IPS-15b (cell line): ENCODE measurements around the gene FMN2.
"Not testable (repeated sequence)": the region's sequence is repeated elsewhere in the genome, so short reads cannot be mapped to it uniquely, and the experiment has no call there.

Experiments
- H3K27me3 ChIP-seq: one replicate; pipeline ENCODE4 v1.6.1; 2013; ENCODE audit warnings: low read length; ENCODE audit not compliant: control insufficient read depth, insufficient read depth
- H3K36me3 ChIP-seq: one replicate; pipeline ENCODE4 v1.6.1; 2013; ENCODE audit warnings: low read length; ENCODE audit not compliant: control insufficient read depth, insufficient read depth
- H3K4me1 ChIP-seq: one replicate; pipeline ENCODE4 v1.6.1; 2013; ENCODE audit warnings: mild to moderate bottlenecking, low read length; ENCODE audit not compliant: control insufficient read depth, insufficient read depth
- H3K4me3 ChIP-seq: one replicate; pipeline ENCODE4 v1.5.1; 2013; ENCODE audit warnings: low read depth, low read length
- H3K9ac ChIP-seq: one replicate; pipeline ENCODE4 v1.6.1; 2013; ENCODE audit warnings: low read depth, mild to moderate bottlenecking, low read length
- H3K9me3 ChIP-seq: one replicate; pipeline ENCODE4 v1.6.1; 2013; ENCODE audit warnings: mild to moderate bottlenecking, low read length; ENCODE audit not compliant: control insufficient read depth, insufficient read depth

Gene FMN2

DNA sequence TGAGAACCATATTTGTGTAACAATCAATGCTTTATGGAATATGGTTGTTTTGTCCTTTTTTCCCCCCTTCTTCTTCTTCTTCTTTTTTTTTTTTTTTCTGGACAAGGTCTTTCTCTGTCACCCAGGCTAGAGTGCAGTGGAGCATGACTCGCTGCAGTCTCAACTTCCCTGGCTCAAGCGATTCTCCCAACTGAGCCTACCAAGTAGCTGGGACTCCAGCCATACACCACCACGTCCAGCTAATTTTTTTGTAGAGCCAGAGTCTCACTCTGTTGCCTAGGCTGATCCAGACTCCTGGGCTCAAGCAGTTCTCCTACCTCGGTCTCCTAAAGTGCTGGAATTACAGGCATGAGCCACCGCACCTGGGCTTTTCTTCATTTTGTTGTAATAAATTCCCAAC lies 86.7 kb downstream of the FMN2 start:
- Histone ChIP-seq H3K9ac (no peak overlapping the region), H3K36me3 (no peaks in the 10 kb centered on the region)

DNA sequence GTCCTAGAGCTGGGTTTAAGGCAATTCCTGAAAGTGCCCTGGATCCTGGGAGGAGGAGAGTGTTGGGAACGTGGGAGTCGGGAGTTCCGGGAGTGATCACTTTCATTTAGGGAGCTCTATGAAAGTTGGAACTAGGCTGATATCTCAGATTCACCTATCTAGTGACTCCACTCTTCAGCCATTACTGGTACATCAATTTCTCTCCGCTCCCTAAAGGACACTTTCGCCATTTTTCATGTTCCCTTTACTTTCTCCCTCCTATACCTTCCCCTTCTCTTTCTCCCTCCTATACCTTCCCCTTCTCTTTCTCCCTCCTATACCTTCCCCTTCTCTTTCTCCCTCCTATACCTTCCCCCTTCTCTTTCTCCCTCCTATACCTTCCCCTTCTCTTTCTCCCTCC lies 93.0 kb downstream of the FMN2 start:
- H3K4me3 ChIP-seq, H3K9ac ChIP-seq, H3K27me3 ChIP-seq, H3K36me3 ChIP-seq, H3K4me1 ChIP-seq, H3K9me3 ChIP-seq: not testable (repeated sequence)

More for the DNA sequence above, 86.7 kb downstream of the FMN2 start:
- Histone ChIP-seq H3K4me1 (no peaks in the 10 kb centered on the region), H3K27me3 (no peaks in the 10 kb centered on the region), H3K9me3 (no peaks in the 10 kb centered on the region), H3K4me3 (no peak overlapping the region)

DNA sequence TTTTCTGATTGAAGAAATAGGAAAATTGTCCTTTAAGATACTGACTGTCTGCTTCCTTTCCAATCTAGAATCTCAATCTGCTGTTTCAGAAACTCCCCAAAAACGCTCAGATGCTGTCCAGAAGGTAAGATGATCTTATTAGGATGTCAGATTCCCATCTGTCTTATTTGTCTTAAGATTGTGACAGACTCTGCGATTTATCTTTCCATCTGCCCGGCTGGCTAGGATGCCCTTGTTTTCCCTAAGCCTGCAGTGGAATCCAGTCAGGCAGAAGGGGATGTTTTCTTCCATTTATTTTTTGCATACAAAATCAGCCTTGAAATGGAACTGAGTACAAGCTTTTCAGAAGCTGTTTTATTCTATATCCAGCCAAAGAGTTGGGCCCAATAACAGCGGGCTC lies 96.5 kb downstream of the FMN2 start:
- no peaks in the 10 kb centered on the region for H3K9me3 ChIP-seq
- H3K36me3 ChIP-seq = no peaks in the 10 kb centered on the region
- no peak overlapping the region for H3K9ac ChIP-seq
- no peaks in the 10 kb centered on the region for H3K4me1 ChIP-seq
- H3K27me3 ChIP-seq = no peaks in the 10 kb centered on the region
- no peak overlapping the region for H3K4me3 ChIP-seq

DNA sequence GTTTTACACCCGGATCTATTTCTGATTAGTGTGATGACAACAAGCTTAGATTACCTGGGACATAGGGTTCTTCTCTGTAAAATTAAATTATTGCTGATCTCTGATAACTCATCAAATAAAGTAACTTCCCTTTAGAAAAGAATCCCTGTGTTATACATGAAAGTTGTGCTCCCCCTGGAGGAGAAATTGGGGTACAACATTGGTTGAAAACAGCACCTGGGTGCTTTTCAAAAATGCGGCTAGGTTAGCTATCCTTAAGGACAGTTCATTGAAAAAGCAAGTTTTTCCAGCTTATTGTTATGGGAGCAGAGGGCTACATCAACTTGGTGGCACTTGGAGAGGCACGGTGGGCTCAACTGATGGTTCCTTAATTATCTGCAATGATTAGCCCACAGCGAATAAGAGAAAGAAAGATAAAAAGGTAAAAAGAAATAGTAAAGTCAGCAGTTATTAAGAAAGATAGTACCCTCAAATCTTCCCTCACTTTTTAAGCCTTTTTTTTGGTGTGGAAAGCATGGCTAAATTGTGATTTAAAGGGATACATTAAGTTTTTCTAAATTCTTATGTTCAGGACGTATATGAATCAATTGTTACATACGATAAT lies 97.8 kb downstream of the FMN2 start:
- no peak overlapping the region for H3K4me3 ChIP-seq
- H3K36me3 ChIP-seq = no peaks in the 10 kb centered on the region
- H3K4me1 ChIP-seq = no peaks in the 10 kb centered on the region
- H3K9me3 ChIP-seq = no peaks in the 10 kb centered on the region
- H3K27me3 ChIP-seq = no peaks in the 10 kb centered on the region
- no peak overlapping the region for H3K9ac ChIP-seq

DNA sequence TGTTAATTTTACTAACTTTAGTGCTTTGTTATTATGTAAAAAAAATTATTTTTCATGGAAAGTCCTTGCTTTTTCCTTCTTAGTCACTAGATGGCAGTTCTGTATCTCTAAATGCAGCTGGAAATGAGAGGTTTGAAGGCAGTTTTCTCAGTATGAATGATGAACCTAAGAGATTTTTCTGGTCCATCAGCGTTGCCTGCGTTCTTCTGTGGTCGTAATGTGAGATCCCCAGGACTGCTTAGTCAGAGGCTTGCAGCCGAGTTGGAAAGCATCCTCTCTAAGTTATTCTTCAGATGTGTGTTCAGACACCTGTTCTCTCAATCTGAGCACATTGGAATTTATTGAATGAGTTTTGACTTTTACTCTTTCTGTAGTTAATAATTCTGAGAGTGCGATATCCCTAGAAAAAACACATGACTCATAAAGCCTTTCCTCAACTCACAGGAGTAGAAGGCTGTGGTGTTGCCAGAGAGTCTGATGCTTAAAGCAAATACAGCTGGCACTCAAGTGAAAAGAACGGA lies 99.3 kb downstream of the FMN2 start:
- no peak overlapping the region for H3K9ac ChIP-seq
- H3K9me3 ChIP-seq = no peaks in the 10 kb centered on the region
- no peak overlapping the region for H3K4me3 ChIP-seq
- no peaks in the 10 kb centered on the region for H3K4me1 ChIP-seq
- H3K36me3 ChIP-seq = no peaks in the 10 kb centered on the region
- H3K27me3 ChIP-seq = no peaks in the 10 kb centered on the region

DNA sequence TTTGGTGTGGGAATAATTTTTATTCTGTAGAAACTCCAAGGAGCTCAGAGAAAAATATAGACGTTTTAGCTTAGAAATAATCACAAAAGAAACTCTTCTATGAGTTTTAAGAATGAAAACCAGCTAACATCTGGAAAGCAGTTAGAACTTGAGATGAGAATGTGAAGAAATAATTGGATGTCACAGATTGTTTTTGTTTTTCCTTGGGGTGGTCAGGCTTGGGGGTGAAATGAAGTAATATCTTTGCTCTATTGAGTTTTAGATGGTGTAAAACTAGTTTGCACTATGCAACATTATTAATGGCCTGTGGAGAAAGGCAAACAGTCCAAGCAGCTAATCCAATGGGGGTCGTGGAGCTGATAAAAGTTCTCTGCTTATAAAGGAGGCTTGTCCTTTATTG lies 101.2 kb downstream of the FMN2 start:
- Histone ChIP-seq H3K36me3 (no peaks in the 10 kb centered on the region), H3K27me3 (no peaks in the 10 kb centered on the region), H3K4me3 (no peak overlapping the region), H3K9me3 (no peaks in the 10 kb centered on the region), H3K4me1 (no peaks in the 10 kb centered on the region), H3K9ac (no peak overlapping the region)

DNA sequence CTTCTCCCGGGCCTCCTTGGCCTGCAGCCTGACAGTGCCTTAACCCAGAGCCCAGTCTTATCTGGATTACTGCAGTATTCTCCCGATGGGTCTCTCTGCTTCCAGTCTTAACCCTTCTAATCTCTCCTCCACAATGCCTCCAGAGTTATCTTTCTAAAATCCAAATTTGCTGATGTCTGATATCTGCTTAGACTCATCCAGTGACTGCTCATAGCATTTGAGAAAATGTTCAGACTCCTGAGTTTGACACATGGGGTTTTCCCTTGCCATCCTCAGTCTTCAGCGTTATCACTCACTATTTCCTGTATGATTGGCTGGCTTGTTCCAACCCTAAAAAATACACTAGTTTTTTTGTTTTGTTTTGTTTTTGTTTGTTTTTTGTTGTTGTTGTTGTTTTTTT lies 102.0 kb downstream of the FMN2 start:
- Histone ChIP-seq H3K27me3 (no peaks in the 10 kb centered on the region), H3K4me3 (no peak overlapping the region), H3K4me1 (no peaks in the 10 kb centered on the region), H3K36me3 (no peaks in the 10 kb centered on the region), H3K9me3 (no peaks in the 10 kb centered on the region), H3K9ac (no peak overlapping the region)

DNA sequence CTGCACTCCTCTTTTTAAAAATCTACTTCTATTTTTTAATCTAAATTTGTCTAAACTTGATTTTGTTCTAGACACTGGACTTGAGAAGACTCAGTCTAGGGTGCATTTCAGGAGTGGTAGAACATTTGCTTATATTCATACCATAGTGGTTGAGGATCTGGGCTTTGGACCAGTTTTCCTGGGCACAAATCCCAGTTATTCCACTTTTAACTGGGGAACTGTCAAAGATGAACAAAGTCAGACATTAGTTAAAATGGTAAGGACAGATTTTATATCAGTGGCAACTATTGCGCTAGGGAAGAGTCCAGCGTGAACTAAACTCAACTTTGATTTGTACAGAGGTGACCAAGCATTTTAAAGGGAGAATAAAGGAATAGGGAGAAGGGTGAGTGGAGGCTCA lies 102.4 kb downstream of the FMN2 start:
- Histone ChIP-seq H3K9me3 (no peaks in the 10 kb centered on the region), H3K4me1 (no peaks in the 10 kb centered on the region), H3K36me3 (no peaks in the 10 kb centered on the region), H3K27me3 (no peaks in the 10 kb centered on the region), H3K4me3 (no peak overlapping the region), H3K9ac (no peak overlapping the region)

DNA sequence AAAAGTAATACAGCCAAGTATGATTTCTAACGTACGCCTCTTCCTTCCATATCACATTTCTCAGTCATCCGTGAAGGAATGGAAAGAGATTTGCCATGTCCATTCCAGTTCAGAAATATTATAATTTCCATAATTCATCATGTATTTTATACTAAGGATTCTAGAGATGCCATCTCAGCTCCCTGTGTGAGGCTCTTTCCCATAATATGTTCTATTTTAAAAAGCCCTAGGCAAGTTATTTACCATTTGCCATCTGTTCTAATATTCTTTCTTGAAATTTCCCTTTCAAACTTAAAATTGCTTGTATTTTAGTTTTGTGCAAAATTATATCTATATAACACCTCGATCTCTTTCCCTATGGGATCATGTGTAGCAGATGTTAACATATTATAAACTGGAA lies 106.7 kb downstream of the FMN2 start:
- no peak overlapping the region for H3K4me3 ChIP-seq
- H3K4me1 ChIP-seq = no peaks in the 10 kb centered on the region
- H3K9ac ChIP-seq = no peak overlapping the region
- H3K9me3 ChIP-seq = no peaks in the 10 kb centered on the region
- no peaks in the 10 kb centered on the region for H3K36me3 ChIP-seq
- no peaks in the 10 kb centered on the region for H3K27me3 ChIP-seq

DNA sequence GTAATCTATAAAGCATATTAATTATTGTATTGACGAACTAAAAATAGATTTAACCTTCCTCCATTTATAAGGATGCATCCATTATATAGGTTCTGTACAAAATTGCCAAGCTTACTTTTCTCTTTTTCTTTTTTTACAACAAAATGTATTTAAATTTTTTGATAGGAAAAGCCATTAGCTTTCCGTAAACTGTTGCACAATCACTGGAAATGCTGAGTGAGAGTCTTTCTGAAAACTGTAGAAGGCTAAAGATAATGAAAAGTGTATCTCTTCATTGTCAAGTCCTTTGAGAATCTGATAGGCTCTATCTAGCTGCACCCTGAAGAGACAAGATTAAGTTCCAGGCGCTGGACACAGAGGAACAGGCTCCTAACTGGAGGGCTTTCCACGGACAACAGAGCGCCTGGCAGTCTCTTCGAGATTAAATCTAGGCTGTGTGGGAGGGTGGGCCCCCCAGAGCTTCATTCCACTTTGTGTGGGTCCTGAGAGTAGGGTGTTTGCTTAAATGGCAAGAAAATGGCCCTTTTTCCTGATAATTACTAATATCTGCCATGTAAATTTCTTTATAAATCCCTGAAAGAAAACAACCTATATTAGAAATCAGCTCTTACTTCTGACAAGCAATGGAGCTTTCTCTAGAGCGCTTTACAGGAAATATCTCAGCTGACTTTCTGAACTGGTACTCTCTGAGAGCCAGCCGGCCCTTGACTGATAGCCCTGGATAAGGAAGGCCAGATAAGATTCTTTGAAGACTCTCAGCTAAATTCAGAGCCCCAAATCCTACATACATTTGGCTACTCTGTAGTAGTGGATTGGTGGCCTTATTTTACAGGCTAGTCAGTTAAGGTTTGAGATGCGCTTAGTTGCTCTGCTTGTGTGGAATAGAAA lies 108.3 kb downstream of the FMN2 start:
- Histone ChIP-seq H3K27me3 (no peaks in the 10 kb centered on the region), H3K4me1 (no peaks in the 10 kb centered on the region), H3K4me3 (no peak overlapping the region), H3K36me3 (no peaks in the 10 kb centered on the region), H3K9ac (no peak overlapping the region), H3K9me3 (no peaks in the 10 kb centered on the region)

DNA sequence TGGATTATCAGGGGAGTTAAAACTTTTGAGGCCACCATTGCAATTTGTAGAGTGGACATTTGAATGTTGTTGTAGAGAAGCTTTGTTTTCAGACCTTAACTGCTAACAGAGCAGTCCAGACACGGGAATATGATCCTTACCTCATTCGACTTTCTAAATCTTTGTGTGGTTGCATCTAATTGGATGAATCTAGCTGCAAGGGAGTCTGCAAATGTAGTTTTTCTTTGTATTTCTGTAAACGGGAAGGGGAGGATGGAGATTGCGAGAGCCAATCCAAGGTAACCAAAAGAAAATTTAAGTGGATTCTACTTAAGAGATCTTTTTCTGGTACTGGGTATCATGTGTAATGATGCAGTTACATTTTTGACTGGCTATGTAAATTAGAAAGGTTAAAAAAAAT lies 110.2 kb downstream of the FMN2 start:
- no peaks in the 10 kb centered on the region for H3K27me3 ChIP-seq
- no peaks in the 10 kb centered on the region for H3K36me3 ChIP-seq
- no peak overlapping the region for H3K9ac ChIP-seq
- H3K9me3 ChIP-seq = no peaks in the 10 kb centered on the region
- H3K4me1 ChIP-seq = no peaks in the 10 kb centered on the region
- no peak overlapping the region for H3K4me3 ChIP-seq

DNA sequence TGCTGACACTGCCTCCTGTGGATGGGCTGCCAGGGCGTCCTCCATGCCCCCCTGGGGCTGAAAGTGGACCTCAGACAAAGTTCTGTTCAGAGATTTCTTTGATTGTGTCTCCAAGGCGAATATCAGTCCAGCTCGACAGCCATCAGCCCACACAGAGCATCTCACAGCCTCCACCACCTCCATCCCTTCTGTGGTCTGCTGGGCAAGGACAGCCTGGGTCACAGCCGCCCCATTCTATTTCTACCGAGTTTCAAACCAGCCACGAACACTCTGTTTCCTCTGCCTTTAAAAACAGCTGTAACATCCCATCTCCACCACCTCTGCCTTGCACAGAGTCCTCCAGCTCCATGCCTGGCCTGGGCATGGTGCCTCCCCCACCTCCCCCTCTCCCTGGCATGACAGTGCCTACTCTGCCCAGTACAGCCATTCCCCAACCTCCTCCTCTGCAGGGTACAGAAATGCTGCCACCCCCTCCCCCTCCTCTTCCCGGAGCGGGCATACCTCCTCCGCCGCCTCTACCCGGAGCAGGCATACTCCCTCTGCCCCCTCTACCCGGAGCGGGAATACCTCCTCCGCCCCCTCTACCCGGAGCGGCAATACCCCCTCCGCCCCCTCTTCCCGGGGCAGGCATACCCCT lies 115.5 kb downstream of the FMN2 start:
- no peaks in the 10 kb centered on the region for H3K9me3 ChIP-seq
- H3K9ac ChIP-seq = no peak overlapping the region
- no peak overlapping the region for H3K4me3 ChIP-seq
- no peaks in the 10 kb centered on the region for H3K36me3 ChIP-seq
- H3K27me3 ChIP-seq = no peaks in the 10 kb centered on the region
- H3K4me1 ChIP-seq = no peaks in the 10 kb centered on the region
